Measurements from ENCODE around the gene CLPTM1L.

CLPTM1L gene

DNA sequence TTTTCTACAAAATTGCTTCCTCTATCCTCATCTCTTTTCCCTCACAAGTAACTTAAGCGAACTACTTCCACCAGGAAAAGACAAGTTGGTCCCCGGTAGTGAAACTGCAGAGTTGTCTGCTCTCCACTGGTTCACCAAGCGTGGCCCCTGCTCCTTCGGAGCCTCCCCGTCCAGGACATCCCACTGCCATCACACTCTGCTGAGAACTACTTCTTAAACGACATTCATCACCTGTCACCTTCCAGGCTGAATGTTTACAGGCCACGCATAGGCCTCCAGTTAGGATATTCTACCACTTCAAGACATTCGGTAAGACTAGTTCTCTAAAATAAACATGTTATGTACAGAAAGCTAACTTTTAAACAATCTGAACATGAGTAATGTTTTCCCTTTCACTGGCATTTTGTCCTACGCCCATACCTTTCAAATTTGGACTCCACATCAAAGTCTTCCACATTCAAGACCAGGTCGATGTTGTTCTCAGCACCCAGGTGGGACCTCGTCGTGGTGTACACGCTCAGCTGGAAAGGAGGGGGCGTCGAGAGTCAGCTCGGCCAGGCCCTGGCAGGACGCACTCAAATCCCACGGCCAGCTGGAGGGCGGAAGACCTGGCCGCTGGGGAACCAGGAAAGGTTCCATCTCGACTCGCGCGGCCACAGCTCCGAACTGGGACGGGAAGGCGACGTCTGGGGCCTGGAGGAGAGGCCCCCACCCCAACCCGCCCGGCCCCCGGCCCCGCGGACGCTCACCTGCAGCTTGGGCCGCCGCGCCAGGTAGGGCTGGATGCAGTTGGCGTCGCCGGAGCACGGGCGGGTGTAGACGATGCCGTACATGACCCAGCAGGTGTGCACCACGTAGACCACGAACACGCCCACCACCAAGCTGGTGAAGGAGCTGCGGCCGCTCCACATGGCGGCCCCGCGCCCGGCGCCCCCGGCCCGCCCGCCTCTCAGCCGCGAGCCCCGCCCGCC lies 683 bp downstream of the CLPTM1L start:
- no peak for TF ChIP-seq GATA3 (IDR thresholded peaks at IDR 0.05; ENCODE audit: low read depth, low read length)
- no peak for TF ChIP-seq GATA2 (IDR thresholded peaks at IDR 0.05; ENCODE audit: low read depth, low read length)

DNA sequence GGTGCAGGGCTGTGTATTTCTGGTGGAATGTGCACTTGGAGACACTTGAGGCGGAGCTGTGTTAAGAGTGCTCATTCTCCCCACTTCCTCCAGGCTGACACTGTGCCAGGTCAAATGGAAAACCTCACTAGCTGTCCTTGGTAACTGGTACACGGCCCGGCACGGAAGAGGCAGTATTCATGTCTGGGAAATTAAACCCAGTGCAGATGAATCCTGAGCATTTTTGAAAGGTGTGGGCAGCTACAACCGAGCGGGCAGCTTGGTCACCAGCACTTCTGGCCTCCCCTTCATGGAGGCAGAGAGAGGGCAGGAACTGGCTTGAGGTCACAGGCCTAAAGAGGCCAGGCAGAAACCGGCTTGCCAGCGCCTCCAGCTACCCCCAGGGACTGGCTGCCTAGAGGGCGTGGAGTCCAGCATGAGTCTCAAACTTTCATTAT lies 1.6 kb downstream of the CLPTM1L start:
- TF ChIP-seq GATA2 (IDR thresholded peaks at IDR 0.05; ENCODE audit: low read depth, low read length) (no peak), GATA3 (IDR thresholded peaks at IDR 0.05; ENCODE audit: low read depth, low read length) (no peak)

DNA sequence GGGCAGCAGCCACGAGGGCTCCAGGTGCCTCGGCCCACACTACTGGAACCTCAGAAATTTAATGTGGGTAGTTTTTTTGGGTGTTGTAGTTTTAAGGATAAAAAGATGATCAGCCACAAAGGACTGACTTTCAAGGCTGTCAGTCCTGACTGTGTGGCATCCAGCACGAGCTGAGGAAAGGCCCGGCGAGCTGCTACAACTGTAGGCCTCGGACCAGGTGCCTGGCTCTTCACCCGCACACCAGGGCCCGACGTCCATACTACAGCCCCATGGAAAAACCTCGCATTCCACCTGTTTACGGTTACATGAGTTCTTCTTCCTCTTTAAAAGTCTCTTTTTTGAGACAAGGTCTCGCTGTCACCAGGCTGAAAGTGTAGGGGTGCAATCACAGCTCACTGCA lies 2.6 kb downstream of the CLPTM1L start:
- TF ChIP-seq GATA3 (IDR thresholded peaks at IDR 0.05; ENCODE audit: low read depth, low read length) (no peak), GATA2 (IDR thresholded peaks at IDR 0.05; ENCODE audit: low read depth, low read length) (no peak)

DNA sequence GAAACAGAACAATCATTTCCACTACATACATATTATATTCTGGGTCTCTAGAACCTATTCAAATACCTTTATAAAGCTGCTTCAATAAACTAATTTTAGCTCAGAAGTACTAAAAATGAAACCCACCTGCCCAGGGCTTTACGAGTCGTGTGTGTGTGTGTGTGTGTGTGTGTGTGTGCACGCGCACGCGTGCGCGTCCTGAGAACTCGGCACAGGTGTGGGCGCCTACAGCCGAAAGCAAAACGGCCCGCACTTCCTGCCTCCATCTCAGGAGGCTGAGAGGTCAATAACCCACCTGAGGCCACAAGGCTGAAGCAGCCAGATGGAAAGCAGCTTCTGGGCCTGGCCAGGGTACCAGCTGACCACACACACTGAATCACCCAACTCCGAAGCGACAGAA lies 3.0 kb downstream of the CLPTM1L start:
- no peak for TF ChIP-seq GATA2 (IDR thresholded peaks at IDR 0.05; ENCODE audit: low read depth, low read length)
- TF ChIP-seq GATA3 (IDR thresholded peaks at IDR 0.05; ENCODE audit: low read depth, low read length): no peak

DNA sequence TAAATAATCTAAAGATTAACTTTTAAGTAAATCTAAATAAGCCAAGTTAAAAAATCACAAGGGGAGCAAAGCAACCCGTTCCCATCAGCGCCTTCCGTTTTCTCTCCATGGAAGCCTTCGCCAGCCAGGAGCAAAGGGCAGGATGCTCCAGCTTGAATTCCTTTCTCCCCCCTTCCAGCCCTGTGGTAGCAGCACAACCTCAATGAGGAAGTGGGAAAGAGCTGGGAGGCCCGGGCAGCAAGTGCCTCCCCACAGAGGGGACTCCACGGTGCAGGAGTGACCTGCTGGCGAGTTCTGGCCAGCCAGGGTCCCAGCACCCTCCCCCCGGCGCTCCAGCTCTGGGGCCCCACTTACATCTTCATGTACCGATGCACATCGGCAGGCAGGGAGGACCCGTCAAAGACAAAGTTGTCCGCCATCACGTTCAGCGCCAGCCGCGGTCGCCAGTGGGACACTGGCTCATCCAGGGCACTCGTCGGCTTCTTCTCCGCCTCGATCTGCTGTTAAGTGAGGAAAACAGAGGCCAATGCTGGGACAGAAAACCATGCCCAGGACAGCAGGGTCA lies 6.3 kb downstream of the CLPTM1L start:
- no peak for TF ChIP-seq GATA3 (IDR thresholded peaks at IDR 0.05; ENCODE audit: low read depth, low read length)
- TF ChIP-seq GATA2 (IDR thresholded peaks at IDR 0.05; ENCODE audit: low read depth, low read length): no peak

DNA sequence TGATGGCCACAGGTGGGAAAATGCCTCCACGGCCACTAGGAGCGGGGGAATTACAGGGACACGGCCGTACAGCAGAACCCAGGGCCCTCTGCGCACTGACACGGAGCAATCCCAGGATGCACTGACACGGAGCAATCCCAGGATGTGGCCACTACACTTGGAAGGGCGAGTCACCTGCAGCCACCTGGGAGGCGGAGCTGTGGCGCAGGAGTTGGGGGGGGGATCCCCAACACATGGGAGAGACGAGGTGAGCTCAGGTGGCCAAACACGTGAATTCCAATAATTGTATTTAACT lies 6.8 kb downstream of the CLPTM1L start:
- TF ChIP-seq GATA2 (IDR thresholded peaks at IDR 0.05; ENCODE audit: low read depth, low read length): no peak
- TF ChIP-seq GATA3 (IDR thresholded peaks at IDR 0.05; ENCODE audit: low read depth, low read length): no peak

DNA sequence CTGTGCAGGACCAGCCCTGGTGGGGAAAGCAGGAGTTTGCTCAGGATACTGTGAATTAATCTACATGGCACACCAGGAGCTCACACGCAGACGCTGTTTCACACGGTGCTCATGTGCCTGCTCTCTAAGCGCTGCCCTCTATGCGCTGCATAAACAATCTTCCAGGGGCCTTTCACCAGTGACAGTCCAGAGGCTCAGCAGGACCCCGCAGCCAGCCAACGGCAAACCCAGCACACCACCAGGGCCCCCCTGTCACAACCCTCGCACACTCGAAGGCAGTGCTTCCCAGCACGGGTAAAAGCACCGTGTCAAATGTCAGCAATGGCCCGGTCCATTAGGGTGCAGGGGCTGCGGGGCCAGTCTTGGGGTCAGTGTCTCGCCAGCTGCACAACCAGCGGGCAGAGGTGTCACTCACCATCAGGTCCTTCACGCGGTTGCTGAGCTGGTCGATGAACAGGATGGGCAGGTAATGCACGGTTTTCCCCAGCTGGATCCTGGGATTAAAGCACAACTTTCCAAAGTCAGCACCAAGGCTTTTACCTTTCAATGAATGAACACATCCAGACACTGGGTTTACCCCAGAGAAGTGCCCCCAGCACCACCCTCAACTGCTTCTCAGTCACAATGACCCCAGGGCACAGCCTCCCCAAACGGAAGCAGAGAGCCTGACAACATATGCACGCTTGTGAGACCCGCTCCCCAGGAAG lies 7.3 kb downstream of the CLPTM1L start:
- TF ChIP-seq GATA2 (IDR thresholded peaks at IDR 0.05; ENCODE audit: low read depth, low read length) (no peak), GATA3 (IDR thresholded peaks at IDR 0.05; ENCODE audit: low read depth, low read length) (no peak)

DNA sequence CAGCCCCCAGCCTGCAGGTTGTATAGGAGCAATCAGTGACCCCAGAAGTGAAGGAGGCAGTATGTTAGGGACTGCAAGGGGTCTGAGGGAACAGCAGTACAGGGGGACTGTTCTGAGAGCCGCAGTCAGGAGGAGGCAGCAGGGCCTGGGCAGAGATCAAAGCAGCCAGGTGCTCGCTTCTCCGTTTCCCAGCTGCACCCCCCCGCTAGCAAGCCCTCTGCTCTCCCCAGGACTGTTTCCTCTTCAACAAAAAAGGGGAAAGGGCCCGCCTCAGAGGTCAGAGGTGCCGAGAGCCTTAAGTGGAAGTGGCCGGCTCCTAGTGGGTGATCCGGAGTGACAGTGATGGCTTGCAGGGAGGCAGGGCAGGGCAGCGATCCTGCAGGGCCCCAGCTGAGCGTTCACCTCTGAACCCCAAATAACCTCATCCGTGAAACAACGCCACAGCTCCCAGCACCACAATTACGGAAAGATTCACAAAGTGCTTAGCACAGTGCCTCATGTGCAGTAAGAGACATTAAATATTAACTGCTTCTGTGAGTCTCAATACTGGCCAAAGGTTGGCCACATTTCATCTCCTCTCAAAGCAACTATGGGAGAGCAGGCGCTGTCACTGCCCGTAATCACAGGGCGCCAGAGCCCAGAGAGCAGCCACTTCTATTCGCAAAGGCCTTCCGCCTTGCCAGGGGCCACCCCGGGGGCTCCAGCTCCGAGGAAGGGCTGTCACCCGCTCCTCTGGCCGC lies 8.0 kb downstream of the CLPTM1L start:
- TF ChIP-seq GATA2 (IDR thresholded peaks at IDR 0.05; ENCODE audit: low read depth, low read length) (no peak), GATA3 (IDR thresholded peaks at IDR 0.05; ENCODE audit: low read depth, low read length) (no peak)

DNA sequence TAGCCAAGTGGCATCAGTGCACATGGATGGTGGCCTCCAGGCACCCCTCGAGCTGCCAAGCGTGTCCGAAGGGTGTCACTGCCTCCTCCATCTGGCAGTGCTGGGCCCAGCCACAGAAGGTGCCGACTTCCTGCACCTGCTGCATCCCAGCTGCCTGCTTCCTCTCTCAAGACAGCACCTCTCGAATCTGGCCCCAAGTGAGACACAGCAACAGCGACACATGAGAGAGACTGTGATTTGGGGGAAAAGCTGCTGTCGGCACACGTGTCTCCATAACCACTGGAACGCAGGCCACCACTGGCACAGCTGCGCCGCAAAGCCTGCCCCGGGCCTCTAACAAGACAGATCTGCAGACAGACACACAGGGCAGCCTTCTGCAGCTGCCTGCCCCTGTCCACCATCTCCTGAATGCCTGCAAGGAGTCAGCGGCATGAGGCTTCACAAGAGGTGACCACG lies 8.8 kb downstream of the CLPTM1L start:
- TF ChIP-seq GATA3 (IDR thresholded peaks at IDR 0.05; ENCODE audit: low read depth, low read length) (no peak), GATA2 (IDR thresholded peaks at IDR 0.05; ENCODE audit: low read depth, low read length) (no peak)

DNA sequence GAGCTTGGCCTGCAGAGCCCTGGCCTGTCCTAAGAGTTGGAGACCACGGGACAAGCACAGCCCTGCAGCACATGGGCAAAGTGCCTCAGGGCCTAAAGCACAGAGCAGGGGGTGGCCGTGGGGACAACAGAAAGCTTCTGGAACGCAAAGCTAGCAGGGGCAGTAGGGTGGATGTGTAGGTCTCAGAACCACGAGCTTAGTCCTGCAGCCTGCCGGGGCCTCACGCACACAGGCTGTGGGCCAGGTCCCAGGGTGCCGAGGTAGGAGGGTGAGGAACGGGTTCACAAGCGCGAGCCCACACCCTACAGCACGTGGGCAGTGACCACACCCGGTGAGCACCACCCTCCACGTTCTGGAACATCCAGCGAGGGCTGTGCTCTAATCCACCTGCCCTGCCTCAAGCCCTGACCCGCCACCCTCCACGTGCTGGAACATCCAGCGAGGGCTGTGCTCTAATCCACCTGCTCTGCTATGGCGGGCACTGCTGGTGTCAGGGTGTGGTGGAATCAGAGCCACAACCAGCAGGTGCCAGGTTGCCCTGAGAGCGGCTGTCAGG lies 9.3 kb downstream of the CLPTM1L start:
- TF ChIP-seq GATA2 (IDR thresholded peaks at IDR 0.05; ENCODE audit: low read depth, low read length) (no peak), GATA3 (IDR thresholded peaks at IDR 0.05; ENCODE audit: low read depth, low read length) (no peak)

DNA sequence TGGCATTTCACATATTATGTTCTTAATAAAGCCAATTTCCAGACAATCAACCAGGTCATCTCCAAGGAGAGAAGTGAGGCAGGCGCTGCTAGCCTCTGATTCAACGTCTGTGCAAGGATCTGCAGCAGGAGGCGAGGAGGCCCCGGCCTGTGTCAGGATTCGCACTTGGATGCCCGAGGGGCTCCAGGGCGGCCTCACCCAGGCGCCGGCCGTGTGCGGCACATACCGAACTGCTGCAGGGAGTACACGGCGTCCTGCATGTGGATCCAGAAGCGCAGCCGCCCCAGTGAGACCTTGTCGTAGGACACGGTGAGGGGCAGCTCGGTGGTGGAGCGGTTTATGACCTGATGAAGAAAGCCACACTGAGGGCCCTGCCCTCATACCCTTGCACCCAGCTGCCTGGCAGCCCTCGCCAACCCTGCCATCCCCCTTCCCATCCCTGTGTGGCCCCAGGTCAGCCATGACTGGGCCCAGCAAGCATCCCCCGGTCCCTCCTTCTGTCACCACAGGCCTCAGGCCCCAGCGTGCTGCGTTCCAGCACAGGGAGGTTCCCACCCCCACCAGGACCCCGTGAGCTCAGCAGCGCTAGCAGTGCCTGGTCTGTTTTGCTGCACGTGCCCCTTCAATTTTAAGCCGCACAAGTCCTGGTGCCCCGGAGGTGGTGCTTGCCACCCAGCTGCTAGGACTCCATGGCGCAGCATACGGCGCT lies 9.9 kb downstream of the CLPTM1L start:
- no peak for TF ChIP-seq GATA3 (IDR thresholded peaks at IDR 0.05; ENCODE audit: low read depth, low read length)
- TF ChIP-seq GATA2 (IDR thresholded peaks at IDR 0.05; ENCODE audit: low read depth, low read length): no peak

DNA sequence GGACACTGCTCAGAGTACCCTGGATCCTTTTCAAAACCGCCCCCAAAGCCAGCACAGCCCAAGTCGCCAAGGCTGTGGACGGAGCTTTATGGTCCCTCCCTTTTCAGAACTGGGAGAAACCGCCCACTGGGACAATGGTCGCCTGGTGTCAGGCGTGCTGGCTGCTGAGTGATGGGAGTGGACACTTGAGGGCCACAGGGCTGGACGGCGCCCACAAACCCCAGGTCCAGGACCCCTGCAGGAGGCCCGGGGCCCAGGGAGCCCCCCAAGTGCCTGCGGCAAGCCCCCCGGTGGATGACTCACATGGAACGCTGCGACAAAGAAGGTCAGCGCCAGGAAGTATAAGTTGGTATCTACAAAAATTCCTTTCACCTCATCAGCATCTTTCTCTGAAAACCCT lies 10.9 kb downstream of the CLPTM1L start:
- no peak for TF ChIP-seq GATA3 (IDR thresholded peaks at IDR 0.05; ENCODE audit: low read depth, low read length)
- no peak for TF ChIP-seq GATA2 (IDR thresholded peaks at IDR 0.05; ENCODE audit: low read depth, low read length)

DNA sequence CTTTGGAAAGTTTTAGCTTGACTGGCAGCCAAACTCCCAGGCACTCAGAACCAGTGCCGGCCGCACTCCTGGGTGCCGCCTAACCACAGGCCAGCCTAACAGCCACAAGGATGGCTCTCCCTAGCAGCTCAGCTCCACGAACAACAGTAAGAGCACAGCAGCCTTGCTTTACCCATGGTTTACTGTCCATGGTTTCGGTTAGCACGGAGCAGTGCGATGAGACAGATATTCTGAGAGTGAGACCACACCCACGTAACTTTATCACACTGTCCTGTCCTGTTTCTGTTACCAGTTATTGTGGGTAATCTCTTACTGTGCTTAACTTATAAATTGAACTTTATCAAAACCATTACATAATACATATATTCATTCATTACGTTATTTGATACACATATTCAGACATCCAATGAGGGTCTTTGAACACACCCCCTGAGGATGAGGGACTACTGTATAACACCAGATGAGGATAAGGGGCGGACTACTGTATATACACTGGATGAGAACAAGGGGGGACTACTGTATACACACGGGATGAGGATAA lies 12.4 kb downstream of the CLPTM1L start:
- TF ChIP-seq GATA2 (IDR thresholded peaks at IDR 0.05; ENCODE audit: low read depth, low read length) (no peak), GATA3 (IDR thresholded peaks at IDR 0.05; ENCODE audit: low read depth, low read length) (no peak)

Data from SH-SY5Y (cell line).